GM12892 (cell line): ENCODE results near the gene MCCC1.

ENCODE experiments used
- POLR2A ChIP-seq: IDR thresholded peaks from 2 replicates; pipeline ENCODE4 v1.6.1; 2011; ENCODE audit warnings: low read depth, low read length, control low read depth
- POLR2AphosphoS5 ChIP-seq: IDR thresholded peaks from 2 replicates; pipeline ENCODE4 v1.6.1; 2011; ENCODE audit warnings: low read depth, low read length, control low read depth
- TAF1 ChIP-seq: IDR thresholded peaks from 2 replicates; pipeline ENCODE4 v1.6.1; 2011; ENCODE audit warnings: low read depth, mild to moderate bottlenecking, control low read depth, low read length, borderline replicate concordance

DNA sequence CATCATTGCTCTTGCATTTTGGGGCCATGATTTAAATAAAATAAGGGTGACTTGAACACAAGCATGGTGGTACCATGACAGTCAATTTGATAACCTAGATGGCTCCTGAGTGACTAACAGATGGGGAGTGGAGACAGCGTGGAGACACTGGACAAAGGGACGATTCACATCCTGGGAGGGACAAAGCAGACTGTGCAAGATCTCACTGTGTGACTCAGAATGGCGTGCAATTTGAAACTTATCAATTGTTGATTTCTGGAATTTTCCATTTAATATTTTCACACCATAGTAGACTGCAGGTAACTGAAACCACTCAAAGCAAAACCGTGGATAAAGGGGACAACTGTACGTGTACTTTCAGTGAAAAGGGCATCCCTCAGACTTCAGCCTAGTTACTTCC, 25.5 kb downstream of the MCCC1 start:
- TF ChIP-seq TAF1 (no peak), POLR2AphosphoS5 (no peak), POLR2A (no peak)
